ENCODE results near the gene ADGRL3. TPM values are rescaled to one million over a fixed set of nuclear protein-coding genes. Genes with fewer than 3 reads are reported as not detected.

The ADGRL3 gene
- total RNA-seq, 2 experiments from 2014 or later: not detected

GRCh38 chr4:61889117-61889516 is 689.0 kb downstream of the ADGRL3 start:
- Histone ChIP-seq H3K9me3 (ENCODE audit: low read length) (no peaks in the 10 kb centered on the region; the same call in 1 of the 2 replicates), H3K4me2 (ENCODE audit: low read length) (no peak overlapping the region), H3K4me3 (ENCODE audit: low read depth, low read length, poor library complexity, severe bottlenecking) (no peak overlapping the region), H4K20me1 (ENCODE audit: insufficient read depth, low read length) (no peaks in the 10 kb centered on the region), H3K79me2 (ENCODE audit: insufficient read depth, low read depth, low read length) (no peaks in the 10 kb centered on the region), H2AFZ (ENCODE audit: low read length) (no peak overlapping the region), H3K4me1 (ENCODE audit: insufficient read depth, low read length, poor library complexity, severe bottlenecking) (no peaks in the 10 kb centered on the region), H3K36me3 (ENCODE audit: insufficient read depth, low read length) (no peaks in the 10 kb centered on the region), H3K27ac (ENCODE audit: low read depth, low read length, poor library complexity, severe bottlenecking) (no peak overlapping the region), H3K9me2 (ENCODE audit: insufficient read depth, low read length) (no peaks in the 10 kb centered on the region)
- POLR2A ChIA-PET: interaction anchor here (0.7 kb wide), 1 partner anchor 18 kb away, joined by 4 read pairs; no protein-coding TSS in a partner anchor
- no peak for DNase-seq (ENCODE audit: low spot score)
- no peak for TF ChIP-seq EZH2phosphoT487 (IDR thresholded peaks at IDR 0.05; ENCODE audit: borderline replicate concordance, low read depth, low read length)
- no peak for TF ChIP-seq CTCF (conservative IDR thresholded peaks at IDR 0.05; ENCODE audit: low read length)
- BruUV-seq (replicated peaks): no TSS peak
- intact Hi-C loops (cut with micrococcal nuclease; ENCODE audit: unreplicated experiment): no loop called here
- CTCF ChIA-PET (ENCODE audit: unreplicated experiment): no interaction called here

GRCh38 chr4:61890321-61890720 is 690.2 kb downstream of the ADGRL3 start:
- BruUV-seq (replicated peaks): no TSS peak
- H3K27ac ChIP-seq (ENCODE audit: low read depth, low read length, poor library complexity, severe bottlenecking): no peak overlapping the region
- no peak overlapping the region for H3K4me2 ChIP-seq (ENCODE audit: low read length)
- H2AFZ ChIP-seq (ENCODE audit: low read length): no peak overlapping the region
- no peaks in the 10 kb centered on the region for H3K36me3 ChIP-seq (ENCODE audit: insufficient read depth, low read length)
- H3K79me2 ChIP-seq (ENCODE audit: insufficient read depth, low read depth, low read length): no peaks in the 10 kb centered on the region
- no peak for TF ChIP-seq EZH2phosphoT487 (IDR thresholded peaks at IDR 0.05; ENCODE audit: borderline replicate concordance, low read depth, low read length)
- no peak for TF ChIP-seq CTCF (conservative IDR thresholded peaks at IDR 0.05; ENCODE audit: low read length)
- H3K4me3 ChIP-seq (ENCODE audit: low read depth, low read length, poor library complexity, severe bottlenecking): no peak overlapping the region
- CTCF ChIA-PET (ENCODE audit: unreplicated experiment): no interaction called here
- POLR2A ChIA-PET: interaction anchor here (1.2 kb wide), 1 partner anchor 13 kb away, joined by 3 read pairs; no protein-coding TSS in a partner anchor
- no peaks in the 10 kb centered on the region; the same call in 1 of the 2 replicates for H3K9me3 ChIP-seq (ENCODE audit: low read length)
- H3K9me2 ChIP-seq (ENCODE audit: insufficient read depth, low read length): no peaks in the 10 kb centered on the region
- H4K20me1 ChIP-seq (ENCODE audit: insufficient read depth, low read length): no peaks in the 10 kb centered on the region
- DNase-seq (ENCODE audit: low spot score): no peak
- no peaks in the 10 kb centered on the region for H3K4me1 ChIP-seq (ENCODE audit: insufficient read depth, low read length, poor library complexity, severe bottlenecking)
- intact Hi-C loops (cut with micrococcal nuclease; ENCODE audit: unreplicated experiment): no loop called here

- Histone ChIP-seq H3K9me2 (ENCODE audit: insufficient read depth, low read length) (no peaks in the 10 kb centered on the region), H2AFZ (ENCODE audit: low read length) (no peak overlapping the region), H3K4me2 (ENCODE audit: low read length) (no peak overlapping the region), H3K4me3 (ENCODE audit: low read depth, low read length, poor library complexity, severe bottlenecking) (no peak overlapping the region), H3K27ac (ENCODE audit: low read depth, low read length, poor library complexity, severe bottlenecking) (no peak overlapping the region), H3K9me3 (ENCODE audit: low read length) (no peaks in the 10 kb centered on the region), H4K20me1 (ENCODE audit: insufficient read depth, low read length) (no peaks in the 10 kb centered on the region), H3K36me3 (ENCODE audit: insufficient read depth, low read length) (no peaks in the 10 kb centered on the region), H3K4me1 (ENCODE audit: insufficient read depth, low read length, poor library complexity, severe bottlenecking) (no peaks in the 10 kb centered on the region), H3K79me2 (ENCODE audit: insufficient read depth, low read depth, low read length) (no peaks in the 10 kb centered on the region)
- TF ChIP-seq EZH2phosphoT487 (IDR thresholded peaks at IDR 0.05; ENCODE audit: borderline replicate concordance, low read depth, low read length) (no peak), CTCF (conservative IDR thresholded peaks at IDR 0.05; ENCODE audit: low read length) (no peak)
- intact Hi-C loops (cut with micrococcal nuclease; ENCODE audit: unreplicated experiment): no loop called here
- BruUV-seq (replicated peaks): no TSS peak
- ChIA-PET CTCF (ENCODE audit: unreplicated experiment) (no interaction called here), POLR2A (interaction anchor here (0.6 to 1.6 kb wide), 2 partner anchors 10 to 830 kb away, joined by 3 to 4 read pairs; no protein-coding TSS in a partner anchor)
- DNase-seq (ENCODE audit: low spot score): no peak
These were observed 691.8 kb downstream of the ADGRL3 start for GRCh38 chr4:61891953-61892352.

Measured in OCI-LY7 (cell line).